ENCODE measurements around the gene BFSP1. TPM values are rescaled to one million over a fixed set of nuclear protein-coding genes. Genes with fewer than 3 reads are reported as not detected.

BFSP1 gene
- total RNA-seq, 1 experiment from 2014 or later = 26.7 TPM

- DNase-seq (ENCODE audit: low read depth) = peak; percentile 52
- in situ Hi-C loops (cut with HindIII; ENCODE audit: low pct_unique_long_range_greater_than_20kb, low sequenced_read_pairs) = no loop called here
Measured at GRCh38 chr20:17504898-17505635, 26.1 kb downstream of the BFSP1 start.

- in situ Hi-C loops (cut with HindIII; ENCODE audit: low pct_unique_long_range_greater_than_20kb, low sequenced_read_pairs) = no loop called here
- no peak for DNase-seq (ENCODE audit: low read depth)
Measured at GRCh38 chr20:17504066-17504897, 26.9 kb downstream of the BFSP1 start.

- in situ Hi-C loops (cut with HindIII; ENCODE audit: low pct_unique_long_range_greater_than_20kb, low sequenced_read_pairs) = no loop called here
- no peak for DNase-seq (ENCODE audit: low read depth)
Measured at GRCh38 chr20:17503301-17504065, 27.7 kb downstream of the BFSP1 start.

GRCh38 chr20:17502105-17502504 lies 29.1 kb downstream of the BFSP1 start:
- DNase-seq (ENCODE audit: low read depth) = no peak
- in situ Hi-C loops (cut with HindIII; ENCODE audit: low pct_unique_long_range_greater_than_20kb, low sequenced_read_pairs) = no loop called here

GRCh38 chr20:17501701-17502100 lies 29.5 kb downstream of the BFSP1 start:
- DNase-seq (ENCODE audit: low read depth) = no peak
- in situ Hi-C loops (cut with HindIII; ENCODE audit: low pct_unique_long_range_greater_than_20kb, low sequenced_read_pairs) = no loop called here

- in situ Hi-C loops (cut with HindIII; ENCODE audit: low pct_unique_long_range_greater_than_20kb, low sequenced_read_pairs) = no loop called here
- DNase-seq (ENCODE audit: low read depth) = no peak
Measured at GRCh38 chr20:17500826-17501225, 30.4 kb downstream of the BFSP1 start.

GRCh38 chr20:17500271-17500670 lies 30.9 kb downstream of the BFSP1 start:
- DNase-seq (ENCODE audit: low read depth) = no peak
- in situ Hi-C loops (cut with HindIII; ENCODE audit: low pct_unique_long_range_greater_than_20kb, low sequenced_read_pairs) = no loop called here

- peak; percentile 38 for DNase-seq (ENCODE audit: low read depth)
- in situ Hi-C loops (cut with HindIII; ENCODE audit: low pct_unique_long_range_greater_than_20kb, low sequenced_read_pairs) = no loop called here
Measured at GRCh38 chr20:17499041-17499440, 32.1 kb downstream of the BFSP1 start.

GRCh38 chr20:17498641-17499040 lies 32.5 kb downstream of the BFSP1 start:
- DNase-seq (ENCODE audit: low read depth) = no peak
- in situ Hi-C loops (cut with HindIII; ENCODE audit: low pct_unique_long_range_greater_than_20kb, low sequenced_read_pairs) = no loop called here

GRCh38 chr20:17497821-17498580 lies 33.2 kb downstream of the BFSP1 start:
- no peak for DNase-seq (ENCODE audit: low read depth)
- in situ Hi-C loops (cut with HindIII; ENCODE audit: low pct_unique_long_range_greater_than_20kb, low sequenced_read_pairs) = no loop called here

GRCh38 chr20:17495826-17496225 lies 35.4 kb downstream of the BFSP1 start:
- in situ Hi-C loops (cut with HindIII; ENCODE audit: low pct_unique_long_range_greater_than_20kb, low sequenced_read_pairs) = no loop called here
- no peak for DNase-seq (ENCODE audit: low read depth)

- DNase-seq (ENCODE audit: low read depth) = no peak
- in situ Hi-C loops (cut with HindIII; ENCODE audit: low pct_unique_long_range_greater_than_20kb, low sequenced_read_pairs) = no loop called here
Measured at GRCh38 chr20:17494201-17494600, 37.0 kb downstream of the BFSP1 start.

- in situ Hi-C loops (cut with HindIII; ENCODE audit: low pct_unique_long_range_greater_than_20kb, low sequenced_read_pairs) = no loop called here
- no peak for DNase-seq (ENCODE audit: low read depth)
Measured at GRCh38 chr20:17493173-17493572, 38.0 kb downstream of the BFSP1 start.

- in situ Hi-C loops (cut with HindIII; ENCODE audit: low pct_unique_long_range_greater_than_20kb, low sequenced_read_pairs) = no loop called here
- DNase-seq (ENCODE audit: low read depth) = no peak
Measured at GRCh38 chr20:17491488-17491887, 39.7 kb downstream of the BFSP1 start.

GRCh38 chr20:17491041-17491440 lies 40.1 kb downstream of the BFSP1 start:
- in situ Hi-C loops (cut with HindIII; ENCODE audit: low pct_unique_long_range_greater_than_20kb, low sequenced_read_pairs) = no loop called here
- no peak for DNase-seq (ENCODE audit: low read depth)

- in situ Hi-C loops (cut with HindIII; ENCODE audit: low pct_unique_long_range_greater_than_20kb, low sequenced_read_pairs) = no loop called here
- no peak for DNase-seq (ENCODE audit: low read depth)
Measured at GRCh38 chr20:17490501-17490900, 40.7 kb downstream of the BFSP1 start.

GRCh38 chr20:17488916-17489600 lies 42.1 kb downstream of the BFSP1 start:
- in situ Hi-C loops (cut with HindIII; ENCODE audit: low pct_unique_long_range_greater_than_20kb, low sequenced_read_pairs) = no loop called here
- DNase-seq (ENCODE audit: low read depth) = no peak

- DNase-seq (ENCODE audit: low read depth) = no peak
- in situ Hi-C loops (cut with HindIII; ENCODE audit: low pct_unique_long_range_greater_than_20kb, low sequenced_read_pairs) = no loop called here
Measured at GRCh38 chr20:17485017-17485416, 46.2 kb downstream of the BFSP1 start.

Data from Caki2 (cell line).